GM12864 (cell line): ENCODE measurements around the gene CC2D1A.

ENCODE experiments used
- DNase-seq: peaks from one replicate; pipeline ENCODE4 v3.0.0-alpha.2; 2011; ENCODE audit warnings: low read depth
- H3K4me3 ChIP-seq: 2 replicates; pipeline ENCODE4 v1.5.1; 2011; ENCODE audit warnings: mild to moderate bottlenecking, low read depth, low read length, control low read depth
- TF ChIP-seq, protein P1 (sequence below): IDR thresholded peaks from 2 replicates; pipeline ENCODE4 v1.5.1; 2011; ENCODE audit warnings: low read depth, mild to moderate bottlenecking, moderate library complexity, low read length, control low read depth, inconsistent platforms; ENCODE audit errors: missing control alignments

CC2D1A gene

DNA sequence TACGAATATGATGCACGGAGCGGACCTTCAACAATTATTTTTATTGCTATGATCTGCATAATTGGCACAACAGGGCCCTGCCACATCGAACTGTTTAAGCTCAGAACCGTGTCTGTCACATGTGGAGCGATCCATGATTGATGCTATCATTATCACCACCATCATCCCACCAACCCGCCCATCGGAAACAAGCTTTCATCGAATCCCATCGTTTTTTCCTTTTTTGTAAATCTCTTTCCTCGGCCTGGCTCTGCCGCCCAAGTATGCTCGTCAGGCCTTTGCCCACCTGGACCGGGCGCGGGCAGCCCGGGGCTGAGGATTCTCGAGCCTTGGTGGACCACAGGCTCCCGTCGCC lies 45.8 kb downstream of the CC2D1A start:
- no peak for DNase-seq
- TF ChIP-seq, protein P1, sequence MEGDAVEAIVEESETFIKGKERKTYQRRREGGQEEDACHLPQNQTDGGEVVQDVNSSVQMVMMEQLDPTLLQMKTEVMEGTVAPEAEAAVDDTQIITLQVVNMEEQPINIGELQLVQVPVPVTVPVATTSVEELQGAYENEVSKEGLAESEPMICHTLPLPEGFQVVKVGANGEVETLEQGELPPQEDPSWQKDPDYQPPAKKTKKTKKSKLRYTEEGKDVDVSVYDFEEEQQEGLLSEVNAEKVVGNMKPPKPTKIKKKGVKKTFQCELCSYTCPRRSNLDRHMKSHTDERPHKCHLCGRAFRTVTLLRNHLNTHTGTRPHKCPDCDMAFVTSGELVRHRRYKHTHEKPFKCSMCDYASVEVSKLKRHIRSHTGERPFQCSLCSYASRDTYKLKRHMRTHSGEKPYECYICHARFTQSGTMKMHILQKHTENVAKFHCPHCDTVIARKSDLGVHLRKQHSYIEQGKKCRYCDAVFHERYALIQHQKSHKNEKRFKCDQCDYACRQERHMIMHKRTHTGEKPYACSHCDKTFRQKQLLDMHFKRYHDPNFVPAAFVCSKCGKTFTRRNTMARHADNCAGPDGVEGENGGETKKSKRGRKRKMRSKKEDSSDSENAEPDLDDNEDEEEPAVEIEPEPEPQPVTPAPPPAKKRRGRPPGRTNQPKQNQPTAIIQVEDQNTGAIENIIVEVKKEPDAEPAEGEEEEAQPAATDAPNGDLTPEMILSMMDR: no peak
- peak overlapping the region; percentile 51 for H3K4me3 ChIP-seq

DNA sequence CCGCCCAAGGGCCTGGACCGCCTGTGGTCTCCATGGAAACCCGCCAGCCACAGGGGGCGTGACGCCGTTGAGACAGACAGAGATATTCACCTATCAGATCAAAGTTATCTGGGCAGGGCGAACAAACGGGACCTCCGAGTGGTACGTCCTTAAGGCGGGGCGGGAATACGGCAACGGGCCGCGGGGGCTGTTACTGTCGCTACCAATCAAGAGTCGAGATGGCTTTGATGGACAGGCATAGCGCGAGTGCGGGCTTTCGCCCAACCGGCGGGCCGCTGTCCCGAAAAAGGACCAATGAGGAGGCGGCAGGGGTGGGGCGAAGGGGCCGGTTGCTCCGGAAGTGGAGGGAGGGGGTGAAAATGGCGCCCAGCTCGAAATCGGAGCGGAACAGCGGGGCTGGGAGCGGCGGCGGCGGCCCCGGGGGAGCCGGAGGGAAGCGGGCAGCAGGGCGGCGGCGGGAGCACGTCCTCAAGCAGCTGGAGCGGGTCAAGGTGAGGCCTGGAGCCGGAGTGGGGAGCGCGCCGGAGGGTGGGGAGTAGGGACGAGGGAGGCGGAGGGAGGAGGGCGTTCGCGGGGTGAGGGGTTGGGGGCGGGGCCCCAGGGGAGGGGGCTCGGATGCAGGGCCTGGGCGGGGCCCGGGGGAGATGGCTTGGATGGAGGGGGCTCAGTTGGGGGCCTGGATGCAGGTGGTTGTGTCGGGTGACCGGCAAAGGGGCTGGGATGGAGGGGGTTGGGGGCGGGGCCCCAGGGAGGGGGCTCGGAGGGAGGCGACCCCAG lies 46.3 kb downstream of the CC2D1A start, which contains the start of gene DCAF15:
Gene DCAF15, plus strand, starts transcription at position 356 of the 777 bp plus-strand sequence. Its CDS starts 4 bp downstream, at position 360.
- DNase-seq: peak; percentile 99
- TF ChIP-seq, protein P1: no peak
- peak within 1 kb of the TSS; percentile 79 for H3K4me3 ChIP-seq

DNA sequence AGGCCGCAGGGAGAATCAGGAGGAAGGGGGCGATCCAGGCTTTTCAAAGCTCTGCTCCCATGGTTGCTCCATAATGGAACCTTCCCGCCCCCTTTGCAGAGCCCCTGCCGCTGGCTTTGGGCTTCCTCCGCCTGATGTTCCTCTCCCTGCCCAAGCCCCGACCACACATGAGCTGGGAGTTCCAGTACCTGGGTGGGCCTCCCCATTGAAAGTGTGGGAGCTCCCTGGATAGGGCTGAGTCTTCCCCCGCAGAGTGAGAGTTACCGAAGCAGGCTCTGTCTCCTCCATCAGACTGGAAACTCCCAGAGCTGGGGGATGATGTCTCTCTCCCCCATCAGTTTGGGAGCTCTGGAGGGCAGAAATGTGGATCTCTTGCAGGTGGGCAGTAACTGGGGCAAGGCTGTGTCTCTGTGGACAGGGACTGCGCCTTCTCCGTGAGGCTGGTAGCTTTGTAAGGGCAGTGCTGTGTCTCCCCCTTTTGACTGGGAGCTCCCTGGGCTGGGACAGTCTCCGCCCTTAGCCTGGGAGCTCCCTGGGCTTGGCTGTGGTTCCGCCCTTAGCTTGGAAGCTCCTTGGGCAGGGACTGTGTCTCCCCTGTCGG lies 47.0 kb downstream of the CC2D1A start:
- TF ChIP-seq, protein P1: no peak
- peak overlapping the region; percentile 79 for H3K4me3 ChIP-seq
- no peak for DNase-seq

DNA sequence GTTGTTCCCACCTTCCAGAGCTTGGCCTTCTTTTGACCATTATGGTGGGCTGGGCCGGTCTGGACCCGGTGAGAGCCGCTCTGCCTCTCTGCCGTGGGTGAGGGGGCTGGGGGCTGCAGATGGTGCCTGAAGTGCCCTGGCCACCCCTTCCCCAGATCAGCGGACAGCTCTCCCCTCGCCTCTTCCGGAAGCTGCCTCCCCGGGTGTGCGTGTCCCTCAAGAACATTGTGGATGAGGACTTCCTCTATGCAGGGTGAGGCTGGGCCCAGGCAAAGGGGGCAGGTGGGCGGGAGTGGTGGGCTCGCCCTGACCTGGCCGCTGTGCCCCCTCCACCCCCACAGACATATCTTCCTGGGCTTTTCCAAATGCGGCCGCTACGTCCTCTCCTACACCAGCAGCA lies 48.2 kb downstream of the CC2D1A start:
- H3K4me3 ChIP-seq: no peak overlapping the region
- TF ChIP-seq, protein P1: no peak
- DNase-seq: no peak

DNA sequence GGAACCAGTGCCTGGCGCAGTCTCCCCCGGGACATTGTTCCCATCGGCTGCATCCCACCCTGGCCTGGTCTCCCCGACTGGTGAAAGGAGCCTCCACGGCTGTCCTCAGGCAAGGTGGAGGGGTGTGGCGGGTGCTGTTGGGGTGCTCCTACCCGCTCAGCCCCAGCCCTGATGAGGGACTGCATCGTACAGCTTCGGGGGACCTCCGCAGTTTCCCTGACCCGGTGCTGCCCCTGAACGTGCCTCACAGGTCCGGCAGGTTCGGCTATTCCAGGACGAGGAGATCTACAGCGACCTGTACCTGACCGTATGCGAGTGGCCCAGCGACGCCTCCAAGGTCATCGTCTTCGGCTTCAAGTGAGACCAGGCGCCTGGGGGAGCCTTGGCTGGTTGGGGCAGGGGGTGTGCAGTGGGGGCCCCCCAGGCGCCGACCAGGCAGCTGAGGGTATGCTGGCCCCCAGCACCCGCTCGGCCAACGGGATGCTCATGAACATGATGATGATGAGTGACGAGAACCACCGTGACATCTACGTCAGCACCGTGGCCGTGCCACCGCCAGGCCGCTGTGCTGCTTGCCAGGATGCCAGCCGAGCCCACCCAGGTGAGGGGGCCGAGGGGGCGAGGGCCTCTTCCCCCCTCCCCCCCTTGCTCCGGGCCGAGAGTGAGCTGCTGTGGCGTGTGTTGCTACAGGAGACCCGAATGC lies 49.8 kb downstream of the CC2D1A start:
- no peak overlapping the region for H3K4me3 ChIP-seq
- TF ChIP-seq, protein P1: no peak
- DNase-seq: no peak

DNA sequence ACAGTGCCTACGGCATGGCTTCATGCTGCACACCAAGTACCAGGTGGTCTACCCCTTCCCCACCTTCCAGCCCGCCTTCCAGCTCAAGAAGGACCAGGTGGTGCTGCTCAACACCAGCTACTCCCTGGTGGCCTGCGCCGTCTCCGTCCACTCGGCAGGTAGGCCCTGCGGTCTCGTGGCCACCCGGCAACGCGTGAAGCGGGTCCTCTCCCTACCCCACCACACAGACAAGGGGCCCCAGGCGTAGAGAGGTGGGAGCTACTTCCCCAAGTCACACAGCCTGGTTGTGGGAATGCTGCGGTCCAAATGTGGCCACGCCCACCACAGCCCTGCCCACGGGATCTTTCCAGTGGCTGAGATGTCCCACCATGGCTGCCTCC lies 50.4 kb downstream of the CC2D1A start:
- no peak overlapping the region for H3K4me3 ChIP-seq
- DNase-seq: no peak
- TF ChIP-seq, protein P1: no peak
